Colon (tissue), 2 donors: ENCODE results near the gene ELF2.
A peak's percentile ranks its signal among the peaks of the same experiment; 100 is the strongest.
"Not testable (repeated sequence)": the region's sequence is repeated elsewhere in the genome, so short reads cannot be mapped to it uniquely, and the experiment has no call there.

ENCODE experiments used
- FAIRE-seq: peaks from 2 replicates; lab custom pipeline; 2012; peaks lifted over from hg19 to GRCh38; lab: Jason Lieb, UNC
- donor health status: control.
- donor health status: control.

ELF2 gene

GRCh38 chr4:139144161-139144859 is 32.7 kb downstream of the ELF2 start:
- no peak for FAIRE-seq

GRCh38 chr4:139142980-139143379 is 34.0 kb downstream of the ELF2 start:
- no peak for FAIRE-seq

- no peak for FAIRE-seq
These were observed 34.9 kb downstream of the ELF2 start for GRCh38 chr4:139142087-139142486.

GRCh38 chr4:139137763-139138162 is 39.3 kb downstream of the ELF2 start:
- FAIRE-seq, result no peak

- no peak for FAIRE-seq
These were observed 42.6 kb downstream of the ELF2 start for GRCh38 chr4:139134403-139134802.

GRCh38 chr4:139131209-139131870 is 45.7 kb downstream of the ELF2 start:
- FAIRE-seq, result no peak

GRCh38 chr4:139129206-139129605 is 47.8 kb downstream of the ELF2 start:
- no peak for FAIRE-seq

GRCh38 chr4:139126898-139127297 is 50.1 kb downstream of the ELF2 start:
- FAIRE-seq, result no peak

GRCh38 chr4:139123910-139124309 is 53.1 kb downstream of the ELF2 start:
- FAIRE-seq, result no peak

- no peak for FAIRE-seq
These were observed 58.7 kb downstream of the ELF2 start for GRCh38 chr4:139118365-139118764.

GRCh38 chr4:139115226-139115625 is 61.8 kb downstream of the ELF2 start:
- FAIRE-seq, result no peak

GRCh38 chr4:139114795-139115194 is 62.2 kb downstream of the ELF2 start:
- not testable (repeated sequence) for FAIRE-seq

- FAIRE-seq, result no peak
These were observed 64.4 kb downstream of the ELF2 start for GRCh38 chr4:139112650-139113049.

- no peak for FAIRE-seq
These were observed 68.4 kb downstream of the ELF2 start for GRCh38 chr4:139108567-139109128.

GRCh38 chr4:139099366-139099982 is 77.5 kb downstream of the ELF2 start:
- FAIRE-seq, result no peak

- no peak for FAIRE-seq
These were observed 84.7 kb downstream of the ELF2 start for GRCh38 chr4:139092271-139092670.

- FAIRE-seq, result peak; percentile 10
These were observed 91.9 kb downstream of the ELF2 start for GRCh38 chr4:139085141-139085540.

GRCh38 chr4:139084804-139085093 is 92.3 kb downstream of the ELF2 start:
- FAIRE-seq, result no peak

- FAIRE-seq, result no peak
These were observed 92.8 kb downstream of the ELF2 start for GRCh38 chr4:139083956-139084803.

- no peak for FAIRE-seq
These were observed 93.4 kb downstream of the ELF2 start for GRCh38 chr4:139083607-139083955.

GRCh38 chr4:139082750-139083606 is 94.0 kb downstream of the ELF2 start:
- peak; percentile 43 for FAIRE-seq

- FAIRE-seq, result no peak
These were observed 98.1 kb downstream of the ELF2 start for GRCh38 chr4:139078926-139079325.
